ENCODE data around the gene TLX2. TPM values are rescaled to one million over a fixed set of nuclear protein-coding genes. Genes with fewer than 3 reads are reported as not detected.

The TLX2 gene
- total and polyA plus RNA-seq, 2 donors (not counting 3 experiments of a cell fraction or from before 2014, with no cell fraction given): not detected

DNA sequence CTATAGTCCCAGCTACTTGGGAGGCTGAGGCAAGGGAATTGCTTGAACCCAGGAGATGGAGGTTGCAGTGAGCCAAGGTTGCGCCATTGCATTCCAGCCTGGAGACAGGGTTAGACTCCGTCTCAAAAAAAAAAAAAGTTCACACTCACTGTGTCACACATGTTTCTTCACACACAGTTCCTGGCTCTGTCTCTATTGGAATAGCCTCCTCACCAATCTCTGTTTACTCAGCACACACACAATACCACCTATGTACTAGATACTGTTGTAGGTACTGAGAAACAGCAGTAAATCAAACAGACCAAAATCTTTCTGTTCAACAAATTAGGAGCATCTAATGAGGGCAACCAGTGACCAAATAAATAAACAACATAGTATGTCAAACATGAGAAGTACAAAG is 28.1 kb upstream of the TLX2 start:
- no peak overlapping the region for H3K27ac ChIP-seq (ENCODE audit: insufficient read depth, low read depth, low read length)
- no peaks in the 10 kb centered on the region for H3K9me3 ChIP-seq (replicated peaks; ENCODE audit: control insufficient read depth, insufficient read depth, low read length)
- H3K4me2 ChIP-seq (ENCODE audit: insufficient read depth, low read length): no peak overlapping the region
- no peak for TF ChIP-seq MYC (IDR thresholded peaks at IDR 0.05; ENCODE audit: low read depth, low read length)
- no peak for TF ChIP-seq JUN (IDR thresholded peaks at IDR 0.05; ENCODE audit: borderline replicate concordance, insufficient read depth, insufficient read length, low read depth)
- TF ChIP-seq POLR2A (IDR thresholded peaks at IDR 0.05; ENCODE audit: low read depth, low read length): no peak
- TF ChIP-seq, protein P1, sequence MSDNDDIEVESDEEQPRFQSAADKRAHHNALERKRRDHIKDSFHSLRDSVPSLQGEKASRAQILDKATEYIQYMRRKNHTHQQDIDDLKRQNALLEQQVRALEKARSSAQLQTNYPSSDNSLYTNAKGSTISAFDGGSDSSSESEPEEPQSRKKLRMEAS (IDR thresholded peaks at IDR 0.05; ENCODE audit: insufficient read depth, insufficient read length): no peak
- no peak for TF ChIP-seq POLR2AphosphoS5 (IDR thresholded peaks at IDR 0.05; ENCODE audit: insufficient read depth, low read depth, low read length)
- TF ChIP-seq EZH2 (IDR thresholded peaks at IDR 0.05; ENCODE audit: borderline replicate concordance, low read depth, low read length, severe bottlenecking): no peak
- no peak for TF ChIP-seq CTCF (IDR thresholded peaks at IDR 0.05; ENCODE audit: extremely low read depth in 1 of 2, insufficient read depth in 1 of 2, low read depth in 1 of 2, low read length in 2 of 2)
- TF ChIP-seq FOS (IDR thresholded peaks at IDR 0.05; ENCODE audit: borderline replicate concordance, insufficient read depth, low read length): no peak
- no peak for TF ChIP-seq GATA2 (IDR thresholded peaks at IDR 0.05; ENCODE audit: insufficient read depth, insufficient read length, low read depth, low read length)
- no peaks in the 10 kb centered on the region for H3K27me3 ChIP-seq (ENCODE audit: control insufficient read depth in 2 of 2, insufficient read depth in 2 of 2, low read length in 2 of 2)
- no peaks in the 10 kb centered on the region for H4K20me1 ChIP-seq (replicated peaks; ENCODE audit: control insufficient read depth, extremely low read depth, insufficient read depth, low read length)
- no peaks in the 10 kb centered on the region for H3K9me1 ChIP-seq (replicated peaks; ENCODE audit: control insufficient read depth, extremely low read depth, insufficient read depth, low read length)
- no peak overlapping the region for H3K4me3 ChIP-seq (replicated peaks in 1 of 3; ENCODE audit: insufficient read depth in 1 of 3, low read depth in 1 of 3, low read length in 3 of 3)
- ChIA-PET CTCF (no interaction called here), POLR2A (no interaction called here)
- no peak overlapping the region for H2AFZ ChIP-seq (ENCODE audit: low read depth, low read length)
- peaks cover 10% of the 10 kb centered on the region for H3K79me2 ChIP-seq (ENCODE audit: control insufficient read depth, insufficient read depth, low read length)
- no TSS peak for BruUV-seq (replicated peaks)
- H3K4me1 ChIP-seq (ENCODE audit: control insufficient read depth, extremely low read depth, insufficient read depth, low read length): peaks cover 10% of the 10 kb centered on the region
- intact Hi-C loops (cut with micrococcal nuclease): no loop called here
- dilution Hi-C loops (cut with MboI; ENCODE audit: extremely low pct_ligation_motif_present, low sequenced_read_pairs): no loop called here
- DNase-seq (ENCODE audit: low read depth, low spot score) (no peak), FAIRE-seq (no peak)
- peaks cover 0 to 5% of the 10 kb centered on the region in 2 experiments for H3K36me3 ChIP-seq (ENCODE audit: control insufficient read depth in 2 of 2, extremely low read depth in 1 of 2, insufficient read depth in 2 of 2, low read length in 2 of 2)
- no peak overlapping the region for H3K9ac ChIP-seq (replicated peaks; ENCODE audit: extremely low read depth, insufficient read depth, low read length)
